ENCODE results near the gene CACYBP. TPM values are rescaled to one million over a fixed set of nuclear protein-coding genes. Genes with fewer than 3 reads are reported as not detected.

CACYBP gene
- total and polyA plus RNA-seq, 2 of the 13 experiments (the other 11 are each of a cell fraction or from before 2014, with no cell fraction given): 18.4 to 183 TPM

DNA sequence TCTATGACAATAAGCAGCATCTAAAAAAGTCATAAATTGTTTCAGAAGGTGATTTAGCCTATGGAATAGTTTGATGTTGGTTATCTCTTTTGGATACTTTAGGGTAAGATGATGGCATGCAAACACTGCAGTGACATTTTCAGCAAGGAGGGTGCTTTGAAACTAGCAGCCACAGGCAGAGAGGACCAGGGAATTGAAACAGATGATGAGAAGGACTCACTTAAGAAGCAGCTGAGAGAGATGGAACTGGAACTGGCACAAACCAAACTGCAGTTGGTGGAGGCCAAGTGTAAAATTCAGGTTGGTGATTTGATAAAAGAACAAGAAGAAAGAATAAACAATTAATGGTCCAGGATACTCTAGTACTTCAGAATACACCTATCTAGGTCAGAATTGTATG, 11.2 kb upstream of the CACYBP start:
- no peak for FAIRE-seq
- no peak overlapping the region for H3K4me3 ChIP-seq (replicated peaks in 1 of 3; ENCODE audit: insufficient read depth in 1 of 3, low read depth in 2 of 3, low read length in 3 of 3)
- no peak overlapping the region for H3K9ac ChIP-seq (ENCODE audit: insufficient read depth, low read depth, low read length)
- intact Hi-C loops (cut with micrococcal nuclease; ENCODE audit: unreplicated experiment): no loop called here
- ChIA-PET CTCF (ENCODE audit: low intra/inter-chr PET ratio, low total read pairs) (no interaction called here), POLR2A (interaction anchor here (1.6 kb wide), 1 partner anchor 11 kb away, joined by 7 read pairs; the partner anchor contains the start of gene CACYBP)
- no peak for ATAC-seq
- no peak overlapping the region for H2AFZ ChIP-seq (ENCODE audit: low read length)
- no peaks in the 10 kb centered on the region for H4K20me1 ChIP-seq (ENCODE audit: insufficient read depth, low read length)
- H3K4me2 ChIP-seq (ENCODE audit: low read depth, low read length): no peak overlapping the region
- no peaks in the 10 kb centered on the region for H3K9me3 ChIP-seq (ENCODE audit: low read length)
- H3K79me2 ChIP-seq (ENCODE audit: insufficient read depth, low read length): no peaks in the 10 kb centered on the region
- BruUV-seq (replicated peaks): no TSS peak
- in situ Hi-C loops (cut with HindIII; ENCODE audit: extremely low pct_ligation_motif_present, low pct_unique_long_range_greater_than_20kb): loop anchor here (25.0 kb wide), 1 partner anchor 726 kb away; no protein-coding TSS in a partner anchor
- no peaks in the 10 kb centered on the region for H3K36me3 ChIP-seq (replicated peaks in 1 of 2; ENCODE audit: control insufficient read depth in 1 of 2, insufficient read depth in 2 of 2, low read length in 2 of 2)
- no peak for DNase-seq (ENCODE audit: low spot score)
- no peak for TF ChIP-seq REPIN1 (CRISPR knock-in tag; IDR thresholded peaks at IDR 0.05; ENCODE audit: borderline replicate concordance, low read depth)
- no peak for TF ChIP-seq NCOA5 (CRISPR knock-in tag; IDR thresholded peaks at IDR 0.05)
- peaks cover 29% of the 10 kb centered on the region for H3K4me1 ChIP-seq (ENCODE audit: insufficient read depth, low read length)
- no peak overlapping the region for H3K27ac ChIP-seq (ENCODE audit: extremely low read length, insufficient read depth, low read length)
- no peaks in the 10 kb centered on the region for H3K27me3 ChIP-seq (ENCODE audit: control insufficient read depth in 1 of 2, insufficient read depth in 2 of 2, low read length in 2 of 2)

DNA sequence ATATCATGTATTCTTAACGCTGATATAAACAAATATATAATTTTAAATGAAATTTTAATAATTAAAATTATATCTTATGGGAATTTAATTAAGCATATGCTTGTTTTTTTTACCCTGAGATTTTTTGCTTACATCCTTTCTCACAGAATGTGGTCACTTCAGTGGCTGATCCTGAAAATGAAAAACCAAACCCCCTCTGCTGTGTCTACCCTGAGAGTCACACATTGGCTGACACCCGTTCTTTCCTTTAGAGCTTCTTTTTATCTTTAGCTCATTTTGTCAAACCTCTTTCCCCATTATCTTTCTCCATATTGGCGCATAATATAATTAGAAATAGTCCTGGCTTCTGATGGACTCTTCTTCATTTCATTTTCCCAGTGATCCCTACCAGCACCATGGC, 10.8 kb upstream of the CACYBP start:
- no peak overlapping the region for H3K27ac ChIP-seq (ENCODE audit: extremely low read length, insufficient read depth, low read length)
- no TSS peak for BruUV-seq (replicated peaks)
- H3K79me2 ChIP-seq (ENCODE audit: insufficient read depth, low read length): no peaks in the 10 kb centered on the region
- in situ Hi-C loops (cut with HindIII; ENCODE audit: extremely low pct_ligation_motif_present, low pct_unique_long_range_greater_than_20kb): loop anchor here (25.0 kb wide), 1 partner anchor 727 kb away; no protein-coding TSS in a partner anchor
- no peak overlapping the region for H2AFZ ChIP-seq (ENCODE audit: low read length)
- H3K4me3 ChIP-seq (replicated peaks in 1 of 3; ENCODE audit: insufficient read depth in 1 of 3, low read depth in 2 of 3, low read length in 3 of 3): no peak overlapping the region
- no peaks in the 10 kb centered on the region; a peak in 1 of 5 replicates for H3K36me3 ChIP-seq (replicated peaks in 1 of 2; ENCODE audit: control insufficient read depth in 1 of 2, insufficient read depth in 2 of 2, low read length in 2 of 2)
- WGBS (ENCODE audit: low lambda C conversion rate): 94% methylated on average over 3 of the region's 3 CpGs
- intact Hi-C loops (cut with micrococcal nuclease; ENCODE audit: unreplicated experiment): no loop called here
- H3K4me2 ChIP-seq (ENCODE audit: low read depth, low read length): no peak overlapping the region
- ChIA-PET POLR2A (interaction anchor here (1.6 kb wide), 1 partner anchor 11 kb away, joined by 7 read pairs; the partner anchor contains the start of gene CACYBP), CTCF (ENCODE audit: low intra/inter-chr PET ratio, low total read pairs) (no interaction called here)
- no peaks in the 10 kb centered on the region for H3K9me3 ChIP-seq (ENCODE audit: low read length)
- no peak for DNase-seq (ENCODE audit: low spot score)
- H3K4me1 ChIP-seq (ENCODE audit: insufficient read depth, low read length): peaks cover 29% of the 10 kb centered on the region
- no peak for FAIRE-seq
- H3K9ac ChIP-seq (ENCODE audit: insufficient read depth, low read depth, low read length): no peak overlapping the region
- H3K27me3 ChIP-seq (ENCODE audit: control insufficient read depth in 1 of 2, insufficient read depth in 2 of 2, low read length in 2 of 2): no peaks in the 10 kb centered on the region
- H4K20me1 ChIP-seq (ENCODE audit: insufficient read depth, low read length): no peaks in the 10 kb centered on the region
- no peak for ATAC-seq
- TF ChIP-seq CC2D1A (CRISPR knock-in tag; IDR thresholded peaks at IDR 0.05) (no peak), TCF7L2 (IDR thresholded peaks at IDR 0.05; ENCODE audit: low read depth, low read length) (no peak), ZNF652 (CRISPR knock-in tag; IDR thresholded peaks at IDR 0.05; ENCODE audit: borderline replicate concordance, low read depth) (no peak), SMC3 (IDR thresholded peaks at IDR 0.05; ENCODE audit: low read length) (no peak), THYN1 (CRISPR knock-in tag; IDR thresholded peaks at IDR 0.05; ENCODE audit: borderline replicate concordance, low read depth) (no peak), FOXC1 (CRISPR knock-in tag; IDR thresholded peaks at IDR 0.05; ENCODE audit: borderline replicate concordance) (no peak), KDM3A (CRISPR knock-in tag; IDR thresholded peaks at IDR 0.05; ENCODE audit: low read depth) (no peak), SP2 (CRISPR knock-in tag; IDR thresholded peaks at IDR 0.05) (no peak), REPIN1 (CRISPR knock-in tag; IDR thresholded peaks at IDR 0.05; ENCODE audit: borderline replicate concordance, low read depth) (no peak), TSC22D2 (CRISPR knock-in tag; IDR thresholded peaks at IDR 0.05; ENCODE audit: borderline replicate concordance) (no peak)
- TF ChIP-seq, protein P1, sequence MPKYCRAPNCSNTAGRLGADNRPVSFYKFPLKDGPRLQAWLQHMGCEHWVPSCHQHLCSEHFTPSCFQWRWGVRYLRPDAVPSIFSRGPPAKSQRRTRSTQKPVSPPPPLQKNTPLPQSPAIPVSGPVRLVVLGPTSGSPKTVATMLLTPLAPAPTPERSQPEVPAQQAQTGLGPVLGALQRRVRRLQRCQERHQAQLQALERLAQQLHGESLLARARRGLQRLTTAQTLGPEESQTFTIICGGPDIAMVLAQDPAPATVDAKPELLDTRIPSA (CRISPR knock-in tag; IDR thresholded peaks at IDR 0.05; ENCODE audit: borderline replicate concordance): no peak
- TF ChIP-seq, protein P2, sequence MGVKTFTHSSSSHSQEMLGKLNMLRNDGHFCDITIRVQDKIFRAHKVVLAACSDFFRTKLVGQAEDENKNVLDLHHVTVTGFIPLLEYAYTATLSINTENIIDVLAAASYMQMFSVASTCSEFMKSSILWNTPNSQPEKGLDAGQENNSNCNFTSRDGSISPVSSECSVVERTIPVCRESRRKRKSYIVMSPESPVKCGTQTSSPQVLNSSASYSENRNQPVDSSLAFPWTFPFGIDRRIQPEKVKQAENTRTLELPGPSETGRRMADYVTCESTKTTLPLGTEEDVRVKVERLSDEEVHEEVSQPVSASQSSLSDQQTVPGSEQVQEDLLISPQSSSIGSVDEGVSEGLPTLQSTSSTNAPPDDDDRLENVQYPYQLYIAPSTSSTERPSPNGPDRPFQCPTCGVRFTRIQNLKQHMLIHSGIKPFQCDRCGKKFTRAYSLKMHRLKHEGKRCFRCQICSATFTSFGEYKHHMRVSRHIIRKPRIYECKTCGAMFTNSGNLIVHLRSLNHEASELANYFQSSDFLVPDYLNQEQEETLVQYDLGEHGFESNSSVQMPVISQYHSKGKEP (CRISPR knock-in tag; IDR thresholded peaks at IDR 0.05): no peak
- TF ChIP-seq, protein P3, sequence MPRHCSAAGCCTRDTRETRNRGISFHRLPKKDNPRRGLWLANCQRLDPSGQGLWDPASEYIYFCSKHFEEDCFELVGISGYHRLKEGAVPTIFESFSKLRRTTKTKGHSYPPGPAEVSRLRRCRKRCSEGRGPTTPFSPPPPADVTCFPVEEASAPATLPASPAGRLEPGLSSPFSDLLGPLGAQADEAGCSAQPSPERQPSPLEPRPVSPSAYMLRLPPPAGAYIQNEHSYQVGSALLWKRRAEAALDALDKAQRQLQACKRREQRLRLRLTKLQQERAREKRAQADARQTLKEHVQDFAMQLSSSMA (CRISPR knock-in tag; IDR thresholded peaks at IDR 0.05): no peak

Data from HepG2 (cell line).